Endodermal cell (in vitro differentiated cells): Measurements from ENCODE around the gene SP6. TPM values are rescaled to one million over a fixed set of nuclear protein-coding genes. Genes with fewer than 3 reads are reported as not detected.

ENCODE experiments used
- DNase-seq: peaks from one replicate; pipeline ENCODE4 v3.0.0-alpha.2; 2017
- H3K27ac ChIP-seq: 2 replicates; pipeline ENCODE4 v1.5.1; 2013; ENCODE audit warnings: mild to moderate bottlenecking, low read depth, low read length, moderate library complexity
- H3K27me3 ChIP-seq: 2 replicates; pipeline ENCODE4 v1.6.1; 2013; ENCODE audit warnings: mild to moderate bottlenecking, low read length, moderate library complexity; ENCODE audit not compliant: insufficient read depth, control insufficient read depth, poor library complexity, severe bottlenecking
- H3K36me3 ChIP-seq: 2 replicates; pipeline ENCODE4 v1.7.0; 2013; ENCODE audit warnings: mild to moderate bottlenecking, low read length, moderate library complexity; ENCODE audit not compliant: control insufficient read depth, insufficient read depth
- H3K4me1 ChIP-seq: one replicate; pipeline ENCODE4 v1.7.0; 2013; ENCODE audit warnings: low read length; ENCODE audit not compliant: control insufficient read depth, insufficient read depth
- H3K4me3 ChIP-seq: 2 replicates; pipeline ENCODE4 v1.5.1; 2013; ENCODE audit warnings: mild to moderate bottlenecking, low read length, moderate library complexity
- H3K9ac ChIP-seq: 2 replicates; pipeline ENCODE4 v1.6.1; 2013; ENCODE audit warnings: mild to moderate bottlenecking, low read length, moderate library complexity; ENCODE audit not compliant: poor library complexity, severe bottlenecking; ENCODE audit errors: extremely low read depth
- H3K9me3 ChIP-seq: 2 replicates; pipeline ENCODE4 v1.6.1; 2013; ENCODE audit warnings: mild to moderate bottlenecking, low read length, moderate library complexity; ENCODE audit not compliant: control insufficient read depth
- H3K27ac Mint-ChIP-seq: 2 replicates; pipeline ENCODE4 v1.8.0; 2020; ENCODE audit warnings: mixed read lengths
- H3K27me3 Mint-ChIP-seq: 2 replicates; pipeline ENCODE4 v1.8.0; 2021; ENCODE audit warnings: mild to moderate bottlenecking, mixed read lengths; ENCODE audit not compliant: insufficient read depth
- H3K36me3 Mint-ChIP-seq: 2 replicates; pipeline ENCODE4 v1.8.0; 2020; ENCODE audit warnings: low read depth, mixed read lengths
- H3K4me1 Mint-ChIP-seq: 2 replicates; pipeline ENCODE4 v1.8.0; 2020; ENCODE audit warnings: mixed read lengths
- H3K4me3 Mint-ChIP-seq: 2 replicates; pipeline ENCODE4 v1.8.0; 2020; ENCODE audit warnings: mild to moderate bottlenecking, moderate library complexity, mixed read lengths
- H3K9me3 Mint-ChIP-seq: 2 replicates; pipeline ENCODE4 v1.8.0; 2020; ENCODE audit warnings: mild to moderate bottlenecking, mixed read lengths
- CTCF ChIP-seq: fragments of 200-600 bp; sonication (generic); conservative IDR thresholded peaks from 2 replicates; pipeline ENCODE4 v1.5.0; 2021; ENCODE audit warnings: antibody characterized with exemption, mild to moderate bottlenecking
- WGBS, 2 experiments: methylation state at CpG; one replicate each; pipeline versions ENCODE4 v1.1.5 to v1.1.7; 2013; ENCODE audit warnings: missing lambda C conversion rate in 2 of 2, mixed read lengths in 1 of 2; ENCODE audit not compliant: insufficient coverage in 1 of 2, insufficient read length in 1 of 2; 5-methylcytosine and 5-hydroxymethylcytosine counted together
- total RNA-seq, 2 donors: library from RNA; stranded (reverse); fragmentation: NEBNext Ultra II Directional in 1 of 2; extraction: Animal tissue kit (Norgen Biotek cat#: 25700) in 1 of 2; gene quantifications; 2 replicates in 1 of 2; 3 replicates in 1 of 2; pipeline ENCODE4 v1.2.1, GENCODE V29; 2021

The SP6 gene
- total RNA-seq, 2 donors from 2014 or later = 3.1 to 3.7 TPM

DNA sequence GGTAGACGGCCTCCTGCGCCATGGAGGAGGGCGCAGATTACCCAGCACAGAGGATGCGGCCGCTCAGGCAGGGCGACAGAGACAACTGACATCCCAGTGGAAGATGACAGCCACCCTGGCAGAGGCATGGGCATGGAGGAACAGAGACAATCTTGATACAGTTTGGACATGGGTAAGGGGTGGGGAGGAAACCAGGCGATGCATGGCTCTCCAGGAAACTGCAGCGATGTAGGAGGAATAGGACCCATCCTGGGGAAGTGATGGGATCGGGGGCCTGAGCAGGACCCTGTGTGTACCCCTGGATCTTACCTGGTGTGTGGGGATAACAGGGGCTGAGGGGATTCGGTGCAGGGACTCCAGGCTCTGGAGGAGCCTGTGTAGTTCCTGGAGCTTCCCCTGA lies 34.0 kb downstream of the SP6 start:
- Mint-ChIP-seq H3K27ac (no peak overlapping the region), H3K36me3 (peaks cover 17% of the 10 kb centered on the region), H3K9me3 (no peaks in the 10 kb centered on the region), H3K4me1 (peaks cover 10% of the 10 kb centered on the region), H3K27me3 (no peaks in the 10 kb centered on the region), H3K4me3 (no peak overlapping the region)
- H3K9ac ChIP-seq = no peak overlapping the region
- H3K27me3 ChIP-seq = no peaks in the 10 kb centered on the region
- no peaks in the 10 kb centered on the region for H3K9me3 ChIP-seq
- 94 to 98% methylated on average over 7 to 10 of the region's 10 CpGs for WGBS, 2 experiments
- H3K4me3 ChIP-seq = no peak overlapping the region
- H3K36me3 ChIP-seq = peaks cover 13% of the 10 kb centered on the region
- no peak overlapping the region for H3K27ac ChIP-seq
- no peak for DNase-seq
- no peak for TF ChIP-seq CTCF
- H3K4me1 ChIP-seq = no peaks in the 10 kb centered on the region

GRCh38 chr17:47816111-47816735 lies 34.7 kb downstream of the SP6 start:
- no peak overlapping the region for H3K4me3 ChIP-seq
- peaks cover 17% of the 10 kb centered on the region for H3K36me3 Mint-ChIP-seq
- H3K9ac ChIP-seq = no peak overlapping the region
- peaks cover 13% of the 10 kb centered on the region for H3K36me3 ChIP-seq
- no peaks in the 10 kb centered on the region for H3K27me3 ChIP-seq
- TF ChIP-seq CTCF = no peak
- 94% methylated on average over 12 to 21 of the region's 21 CpGs for WGBS, 2 experiments
- no peaks in the 10 kb centered on the region for H3K9me3 Mint-ChIP-seq
- H3K27ac Mint-ChIP-seq = no peak overlapping the region
- no peaks in the 10 kb centered on the region for H3K4me1 ChIP-seq
- H3K4me1 Mint-ChIP-seq = peaks cover 6% of the 10 kb centered on the region
- no peaks in the 10 kb centered on the region for H3K27me3 Mint-ChIP-seq
- no peak for DNase-seq
- no peak overlapping the region for H3K4me3 Mint-ChIP-seq
- H3K9me3 ChIP-seq = no peaks in the 10 kb centered on the region
- no peak overlapping the region for H3K27ac ChIP-seq

GRCh38 chr17:47815106-47815918 lies 35.7 kb downstream of the SP6 start:
- peaks cover 18% of the 10 kb centered on the region for H3K36me3 Mint-ChIP-seq
- H3K9me3 ChIP-seq = no peaks in the 10 kb centered on the region
- H3K9me3 Mint-ChIP-seq = no peaks in the 10 kb centered on the region
- H3K4me3 Mint-ChIP-seq = no peak overlapping the region
- no peaks in the 10 kb centered on the region for H3K27me3 ChIP-seq
- no peak overlapping the region for H3K27ac ChIP-seq
- TF ChIP-seq CTCF = no peak
- no peaks in the 10 kb centered on the region for H3K27me3 Mint-ChIP-seq
- no peak overlapping the region for H3K4me3 ChIP-seq
- peaks cover 13% of the 10 kb centered on the region for H3K36me3 ChIP-seq
- no peak overlapping the region for H3K27ac Mint-ChIP-seq
- no peaks in the 10 kb centered on the region for H3K4me1 ChIP-seq
- no peak for DNase-seq
- peaks cover 2% of the 10 kb centered on the region for H3K4me1 Mint-ChIP-seq
- no peak overlapping the region for H3K9ac ChIP-seq
- WGBS, 2 experiments = 87 to 94% methylated on average over 20 to 21 of the region's 21 CpGs
